Activated naive CD4-positive, alpha-beta T cell treated with Interleukin-2 at 50 U/mL for 16 hours (primary cell): ENCODE results near the gene FABP3.
"Not testable (repeated sequence)": the region's sequence is repeated elsewhere in the genome, so short reads cannot be mapped to it uniquely, and the experiment has no call there.

Experiments used
- DNase-seq: peaks from one replicate; pipeline ENCODE4 v3.0.0-alpha.2; 2020

Gene FABP3

DNA sequence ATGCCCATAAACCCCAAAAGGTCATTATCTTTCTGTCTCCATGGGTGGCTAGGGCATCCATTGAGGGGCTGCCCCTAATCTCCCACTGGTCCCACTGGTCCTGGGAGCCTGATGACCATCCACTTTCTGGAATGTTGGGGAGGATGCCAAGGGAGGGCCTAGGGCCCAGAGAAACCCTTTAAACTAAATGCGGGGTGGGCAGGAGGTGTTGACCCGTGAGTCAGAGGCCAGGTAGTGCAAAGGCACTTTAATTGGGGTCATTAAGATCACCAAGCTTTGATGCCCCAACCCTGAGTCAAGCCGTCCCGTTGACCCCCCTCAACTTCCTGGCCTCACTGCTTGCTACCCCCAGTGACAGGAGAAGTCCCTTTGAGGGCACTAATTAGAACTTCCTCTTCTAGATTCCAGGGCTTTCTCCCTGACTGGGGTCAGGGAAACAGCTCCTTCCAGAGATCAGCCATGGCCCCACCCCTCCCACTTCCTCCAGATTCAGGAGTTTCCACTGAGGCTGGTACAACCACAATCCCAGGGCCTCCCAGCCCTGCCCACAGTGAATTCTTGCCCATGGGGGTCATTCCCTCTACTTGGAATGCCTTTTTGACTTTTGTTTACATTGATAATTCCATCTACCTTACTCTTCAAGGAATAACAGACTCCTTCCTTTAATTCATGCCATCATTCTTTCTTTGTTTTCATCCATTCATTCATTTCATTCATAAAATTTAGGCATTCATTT, 24.7 kb upstream of the FABP3 start:
- no peak for DNase-seq

DNA sequence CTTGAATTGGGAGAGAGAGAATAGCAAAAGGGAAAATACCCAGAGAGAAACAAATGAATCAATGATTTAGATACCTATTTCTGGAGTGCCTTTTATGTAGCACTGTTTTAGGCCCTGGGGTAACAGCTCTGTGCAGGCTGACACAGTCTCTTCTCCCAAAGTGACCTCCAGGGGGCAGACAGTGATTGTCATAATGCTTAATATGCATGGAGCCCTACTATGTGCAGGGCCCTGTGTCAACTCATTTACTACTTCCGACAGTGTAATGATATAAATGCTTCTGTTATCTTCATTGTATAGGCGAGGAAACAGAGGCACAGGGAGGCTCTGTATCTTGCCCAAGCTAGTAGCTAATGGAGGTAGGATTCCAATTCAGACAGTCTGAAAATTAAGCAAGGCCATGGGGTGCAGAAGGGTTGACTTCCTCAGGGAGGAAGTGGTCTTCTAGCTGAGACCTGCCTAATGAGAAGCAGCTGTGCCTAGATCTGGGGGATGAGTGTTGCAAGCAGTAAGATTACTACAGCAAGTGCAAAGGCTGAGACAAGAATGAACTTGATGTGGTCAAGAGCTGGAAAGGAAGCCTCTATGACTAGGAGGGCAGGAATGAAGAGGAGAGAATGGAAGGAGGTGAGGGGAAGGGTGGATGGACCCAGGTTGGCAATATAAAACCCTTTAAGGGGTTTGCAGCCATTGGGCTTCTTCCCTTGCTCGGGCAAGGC, 23.9 kb upstream of the FABP3 start:
- no peak for DNase-seq

DNA sequence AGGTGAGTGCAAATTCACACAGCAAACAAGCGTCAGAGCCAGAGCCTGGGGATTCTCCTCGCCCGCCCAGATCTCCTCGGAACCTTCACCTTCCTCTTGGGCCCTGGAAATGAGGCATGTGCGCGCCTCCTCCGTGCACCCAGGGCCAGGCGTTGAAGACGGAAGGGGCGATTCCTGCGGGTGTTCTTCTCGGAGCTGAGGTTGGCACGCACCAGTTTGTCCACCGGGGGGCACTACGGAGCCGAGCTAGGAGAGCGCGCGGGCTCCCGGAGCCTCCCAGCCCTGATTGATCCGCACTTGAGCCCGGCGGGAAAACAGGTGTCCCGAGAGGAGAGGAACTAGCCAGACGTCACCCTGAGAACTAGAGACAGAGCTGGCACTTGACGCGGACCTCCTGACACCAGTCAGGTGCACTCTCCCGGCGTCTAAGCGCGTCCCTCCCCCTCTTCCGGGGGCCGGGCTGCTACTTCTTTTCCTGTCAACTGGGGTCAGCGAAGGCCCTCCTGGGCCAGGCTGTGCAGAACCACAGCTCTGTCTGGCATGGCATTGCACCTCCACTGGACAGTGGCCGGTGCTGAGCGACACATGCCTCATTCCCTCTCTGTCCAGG, 21.8 kb upstream of the FABP3 start:
- DNase-seq, result peak; percentile 80

DNA sequence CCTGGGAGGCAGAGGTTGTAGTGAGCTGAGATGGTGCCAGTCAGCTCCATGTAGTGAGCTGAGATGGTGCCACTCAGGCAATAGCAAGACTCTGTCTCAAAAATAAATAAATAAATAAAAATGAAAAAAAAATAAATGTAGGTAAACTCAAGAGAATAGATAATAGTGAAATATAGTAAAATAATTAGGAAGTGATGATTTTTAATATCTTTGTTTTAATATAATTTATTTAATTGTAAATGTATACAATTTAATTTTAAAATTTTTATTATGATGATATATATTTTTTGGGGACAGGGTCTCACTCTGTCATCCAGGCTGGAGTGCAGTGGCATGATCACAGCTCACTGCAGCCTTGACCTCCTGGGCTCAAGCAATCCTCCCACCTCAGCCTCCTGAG, 20.6 kb upstream of the FABP3 start:
- no peak for DNase-seq

DNA sequence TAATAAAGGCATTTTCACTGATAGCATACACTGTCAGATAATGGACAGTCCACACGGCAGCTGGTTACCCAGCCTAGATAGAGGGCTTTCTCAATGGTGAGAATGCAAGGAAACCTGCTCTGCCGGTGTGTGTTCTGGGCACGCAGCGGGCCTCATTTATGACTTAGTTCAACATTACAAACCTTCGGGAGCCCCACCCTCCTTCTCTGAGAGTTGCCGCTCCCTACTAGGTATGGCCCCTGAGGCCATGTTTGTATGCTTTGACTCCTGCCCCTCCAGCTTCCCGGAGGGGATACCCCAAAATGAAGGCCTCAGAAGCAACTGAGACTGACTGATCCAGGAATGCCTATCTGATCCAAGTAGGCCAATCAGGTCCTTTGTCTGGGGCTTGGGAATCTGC, 17.2 kb upstream of the FABP3 start:
- no peak for DNase-seq

DNA sequence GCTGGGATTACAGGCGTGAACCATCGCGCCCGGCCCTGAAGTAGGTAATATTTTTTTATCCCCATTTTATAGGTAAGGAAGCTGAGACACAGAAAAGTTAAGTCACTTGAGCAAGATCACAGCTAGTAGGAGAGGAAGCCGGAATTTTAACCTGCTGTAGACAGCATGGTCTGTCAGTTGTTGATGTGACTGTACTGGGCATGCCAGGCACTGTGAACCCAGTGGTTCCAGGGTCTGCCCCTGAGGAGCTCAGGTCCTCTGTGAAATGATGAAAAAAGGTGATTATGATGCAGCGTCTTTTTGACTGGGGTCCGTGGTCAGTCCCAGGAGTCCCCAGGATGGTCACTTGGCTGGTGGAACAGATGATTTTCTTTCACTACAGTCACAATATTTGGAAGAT, 16.7 kb upstream of the FABP3 start:
- DNase-seq, result no peak

DNA sequence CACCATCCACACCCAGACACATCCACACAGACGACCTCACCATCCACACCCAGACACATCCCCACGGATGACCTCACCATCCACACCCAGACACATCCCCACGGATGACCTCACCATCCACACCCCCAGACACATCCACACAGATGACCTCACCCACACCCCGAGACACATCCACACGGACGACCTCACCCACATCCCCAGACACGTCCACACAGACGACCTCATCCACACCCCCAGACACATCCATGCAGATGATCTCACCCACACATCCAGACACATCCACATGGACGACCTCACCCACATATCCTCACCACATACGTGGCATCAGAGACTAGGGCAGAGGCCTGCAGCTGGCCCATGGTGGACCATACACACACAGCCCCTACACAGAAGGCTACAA, 14.7 kb upstream of the FABP3 start:
- no peak for DNase-seq

DNA sequence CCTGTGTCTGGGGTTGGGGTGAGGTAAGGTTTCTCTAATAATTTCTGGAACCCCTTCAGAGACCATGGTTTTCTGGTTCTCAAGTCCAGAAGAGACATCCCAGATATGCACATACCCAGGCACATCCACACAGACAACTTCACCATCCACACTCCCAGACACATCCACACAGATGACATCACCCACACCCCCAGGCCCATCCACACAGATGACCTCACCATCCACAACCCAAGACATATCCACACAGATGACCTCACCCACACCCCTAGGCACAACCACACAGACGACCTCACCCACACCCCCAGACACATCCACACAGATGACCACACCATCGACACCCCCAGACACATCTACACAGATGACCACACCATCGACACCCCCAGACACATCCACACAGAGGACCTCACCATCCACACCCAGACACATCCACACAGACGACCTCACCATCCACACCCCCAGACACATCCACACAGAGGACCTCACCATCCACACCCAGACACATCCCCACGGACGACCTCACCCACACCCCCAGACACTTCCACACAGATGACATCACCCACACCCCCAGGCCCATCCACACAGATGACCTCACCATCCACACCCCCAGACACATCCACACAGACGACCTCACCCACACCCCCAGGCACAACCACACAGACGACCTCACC, 13.8 kb upstream of the FABP3 start:
- not testable (repeated sequence) for DNase-seq

DNA sequence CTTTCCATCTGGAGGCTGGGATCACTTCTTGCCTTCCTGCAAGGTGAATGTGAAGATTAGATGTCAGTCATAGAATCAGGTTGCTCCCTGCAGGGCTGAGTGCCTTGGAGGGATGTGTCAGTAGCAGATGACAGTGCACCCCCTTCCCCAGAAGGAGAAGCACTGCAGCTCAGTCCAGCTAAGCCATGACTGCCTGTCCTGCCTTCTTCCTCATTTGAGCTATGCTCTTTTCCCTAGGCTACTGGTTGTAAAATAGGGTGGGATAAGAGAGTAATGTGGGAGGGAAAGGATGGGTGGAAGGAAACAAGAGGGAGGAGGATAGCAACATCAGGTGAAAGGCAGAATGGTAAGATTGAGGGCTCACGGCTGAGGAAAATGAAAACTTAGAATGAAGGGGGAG, 11.1 kb upstream of the FABP3 start:
- DNase-seq, result no peak

DNA sequence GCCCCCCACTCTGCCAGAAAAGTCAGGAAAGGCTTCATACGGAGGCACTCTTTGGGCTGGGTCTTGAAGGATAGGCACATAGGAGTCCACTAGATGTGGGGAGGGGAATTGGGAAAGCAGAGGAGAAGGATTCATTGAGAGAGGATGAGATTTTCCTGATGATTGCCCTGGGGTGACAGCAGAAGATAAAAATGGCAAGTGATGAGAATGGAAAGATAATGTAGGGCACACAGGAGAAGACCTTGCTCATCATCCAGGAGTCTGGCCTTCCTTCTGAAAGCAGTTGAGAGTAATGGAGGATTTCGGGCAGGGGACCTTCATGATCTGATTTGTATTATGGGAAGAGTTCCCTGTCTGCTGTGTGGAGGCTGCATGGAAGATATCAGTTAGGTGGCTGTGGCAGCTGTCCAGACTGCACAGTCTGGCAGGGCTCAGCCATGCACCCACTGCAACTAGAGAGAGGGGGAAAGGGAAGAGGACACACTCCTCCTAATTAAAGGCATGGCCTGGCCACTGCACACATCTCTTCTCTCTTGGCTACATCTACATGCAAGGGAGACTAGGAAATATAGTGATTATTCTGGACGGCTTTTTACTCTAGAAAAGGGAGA, 9.6 kb upstream of the FABP3 start:
- DNase-seq, result no peak

DNA sequence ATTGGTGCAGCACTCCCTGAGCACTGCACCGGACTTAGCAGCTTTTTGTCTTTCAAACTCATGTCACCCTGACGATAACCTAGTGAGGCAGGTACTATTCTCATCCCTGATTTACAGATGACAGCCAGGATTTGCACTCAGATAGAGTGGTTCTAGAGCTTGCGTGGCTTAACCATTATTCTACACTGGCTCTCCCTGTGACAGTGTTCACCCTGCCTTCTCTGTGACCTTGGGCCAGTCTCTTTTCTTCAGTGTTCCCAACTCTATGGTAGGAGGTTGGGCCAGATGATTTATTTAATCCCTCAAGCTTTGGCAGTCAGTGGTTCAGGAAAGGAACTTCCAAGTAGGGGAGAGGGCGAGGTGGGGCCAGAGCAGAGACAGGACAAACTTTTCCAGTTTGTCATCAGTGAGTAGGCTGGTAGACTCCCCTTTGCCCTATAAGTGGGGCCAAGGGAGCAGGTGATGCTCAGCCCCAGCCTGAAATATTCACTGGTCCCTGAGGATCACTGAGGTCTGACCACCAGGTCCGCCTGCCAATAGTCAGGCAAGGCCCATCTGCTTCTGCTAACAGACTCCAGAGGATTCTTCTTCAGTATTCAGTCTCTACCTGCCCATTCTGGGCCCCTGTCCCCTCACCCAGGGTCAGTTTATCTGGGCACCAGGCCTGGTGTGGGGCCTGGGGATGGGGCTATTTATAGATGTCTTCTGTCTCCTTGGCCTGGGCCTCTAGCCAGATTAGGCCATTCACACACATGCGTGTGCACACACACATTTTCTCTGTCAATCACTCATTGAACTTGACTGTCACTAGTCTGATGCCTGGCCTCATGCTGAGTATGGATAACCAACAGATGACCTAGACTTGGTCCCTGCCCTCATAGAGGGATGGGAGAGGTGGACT, 8.8 kb upstream of the FABP3 start:
- DNase-seq, result no peak

DNA sequence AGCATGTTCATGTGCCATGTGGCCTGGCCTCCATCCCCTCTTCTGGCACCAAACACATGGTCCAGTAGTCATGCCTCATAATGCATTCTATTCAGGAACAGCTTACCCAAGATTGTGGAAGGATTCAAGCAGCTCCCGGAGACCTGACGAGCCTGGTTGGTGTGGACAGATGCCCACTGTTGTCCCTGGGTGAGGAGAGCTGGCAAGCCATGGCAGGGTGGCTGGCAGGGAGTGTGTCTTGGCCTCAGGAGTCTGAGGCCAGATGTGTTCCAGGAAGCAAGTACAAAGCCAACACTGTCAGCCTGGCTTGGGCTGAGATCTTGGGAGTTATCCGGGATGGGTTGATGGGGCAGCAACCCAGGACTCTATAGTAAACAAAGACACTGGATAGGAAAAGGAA, 7.3 kb upstream of the FABP3 start:
- DNase-seq, result no peak

DNA sequence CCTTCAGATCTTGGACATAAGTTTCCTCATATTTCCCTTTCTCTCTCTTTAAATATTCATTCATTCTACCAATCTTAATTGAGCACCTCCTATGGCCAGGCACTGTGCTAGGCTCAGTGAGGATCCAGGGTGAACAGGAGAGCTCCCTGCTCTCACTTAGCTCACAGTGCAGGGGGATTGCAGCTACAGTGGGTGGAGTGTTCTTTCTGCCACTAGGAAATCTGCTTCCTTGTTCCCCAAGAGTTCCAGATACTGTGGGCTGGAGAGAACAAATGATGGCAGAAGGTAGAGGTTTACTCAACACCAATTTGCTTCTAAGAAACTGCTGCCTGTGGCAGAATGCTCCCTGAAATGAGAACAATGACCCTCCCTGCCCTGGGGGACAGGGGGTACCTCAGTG, 5.1 kb upstream of the FABP3 start:
- DNase-seq, result no peak

DNA sequence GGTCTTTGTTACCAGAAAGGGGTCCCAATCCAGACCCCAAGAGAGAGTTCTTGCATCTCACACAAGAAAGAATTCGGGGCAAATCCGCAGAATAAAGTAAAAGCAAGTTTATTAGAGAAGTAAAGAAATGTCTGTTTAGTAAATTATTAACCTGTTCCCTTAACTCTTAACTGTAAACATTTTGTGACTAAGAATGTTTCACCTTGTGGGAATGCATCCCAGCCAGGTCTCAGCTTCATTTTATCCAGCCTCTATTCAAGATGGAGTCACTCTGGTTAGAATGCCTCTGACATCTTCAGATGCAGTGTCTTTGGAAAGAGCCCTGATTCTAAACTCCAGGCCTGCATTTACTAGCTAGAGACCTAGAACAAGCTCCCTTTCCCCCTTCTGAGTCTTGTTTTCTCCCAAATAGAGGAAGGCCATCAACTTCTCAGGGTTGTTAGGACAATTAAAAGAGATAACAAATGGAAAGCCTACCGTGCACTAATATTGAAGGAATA, 4.5 kb upstream of the FABP3 start:
- DNase-seq, result no peak

DNA sequence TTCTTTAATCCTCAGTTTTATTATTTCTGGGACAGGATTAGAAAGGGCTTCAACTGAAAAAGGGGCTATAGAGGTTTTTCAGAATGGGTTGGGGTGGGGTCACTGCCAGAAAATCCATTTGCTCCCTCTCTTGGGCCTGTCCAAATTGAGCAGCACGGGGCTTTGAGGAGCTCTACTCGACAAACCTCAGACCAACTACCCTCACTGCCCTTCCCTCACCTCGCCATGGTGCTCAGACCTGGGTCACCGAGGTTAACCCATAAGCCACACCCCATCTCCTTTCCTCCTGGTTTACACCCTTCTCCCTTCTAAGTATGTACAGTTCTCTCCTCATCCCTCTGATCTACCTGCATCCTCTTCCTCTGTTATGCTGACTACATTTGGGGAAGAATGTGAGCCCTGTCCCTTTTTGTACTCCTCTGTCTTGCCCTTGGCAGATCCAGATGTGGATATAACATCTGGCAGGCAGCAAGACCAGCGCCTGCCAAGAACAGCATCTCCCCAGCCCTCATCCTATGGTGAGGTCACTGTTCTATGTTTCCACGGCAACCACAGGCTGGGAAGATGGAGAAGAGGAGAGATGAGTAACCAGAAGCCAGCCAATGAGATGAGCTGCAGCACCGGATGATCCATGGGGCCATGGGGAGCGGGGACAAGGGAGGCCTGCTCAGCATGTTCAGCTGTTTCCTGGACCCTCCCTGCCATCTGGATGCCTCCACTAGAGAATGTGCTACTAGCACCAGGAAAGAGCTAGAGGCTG, 3.7 kb upstream of the FABP3 start:
- no peak for DNase-seq

DNA sequence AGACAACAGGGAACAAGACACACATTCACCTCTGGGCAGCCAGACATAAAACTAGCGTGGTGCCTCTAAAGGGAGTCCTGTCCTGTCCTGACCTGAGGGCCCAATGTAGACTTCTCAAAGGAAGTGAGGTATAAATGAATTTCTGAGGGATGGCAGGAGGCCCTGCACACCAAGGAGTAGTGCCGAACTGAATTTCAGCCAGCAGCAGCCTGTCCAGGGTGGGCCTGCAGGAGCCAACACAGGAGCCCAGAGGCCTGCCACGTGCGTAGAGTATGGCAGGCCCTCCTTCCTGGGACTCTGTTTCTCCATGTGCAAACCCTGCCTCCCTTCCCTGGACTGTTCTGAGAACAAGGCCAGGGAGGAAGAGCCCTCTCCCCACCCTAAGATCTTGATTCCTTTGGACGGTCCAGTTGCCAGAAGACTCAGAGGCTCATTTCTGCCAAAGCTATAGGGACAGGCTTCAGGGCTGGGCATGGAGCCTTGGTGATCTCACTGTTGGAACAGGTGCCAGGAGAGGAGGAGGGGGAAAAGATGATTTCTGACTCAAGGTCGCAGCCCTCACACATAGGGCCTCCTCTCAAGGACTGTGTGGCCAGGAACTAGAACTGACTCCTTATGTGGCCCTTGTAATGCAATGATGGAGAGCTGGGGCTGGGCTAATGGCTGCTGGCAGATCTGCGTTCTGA, 1.8 kb upstream of the FABP3 start:
- no peak for DNase-seq

DNA sequence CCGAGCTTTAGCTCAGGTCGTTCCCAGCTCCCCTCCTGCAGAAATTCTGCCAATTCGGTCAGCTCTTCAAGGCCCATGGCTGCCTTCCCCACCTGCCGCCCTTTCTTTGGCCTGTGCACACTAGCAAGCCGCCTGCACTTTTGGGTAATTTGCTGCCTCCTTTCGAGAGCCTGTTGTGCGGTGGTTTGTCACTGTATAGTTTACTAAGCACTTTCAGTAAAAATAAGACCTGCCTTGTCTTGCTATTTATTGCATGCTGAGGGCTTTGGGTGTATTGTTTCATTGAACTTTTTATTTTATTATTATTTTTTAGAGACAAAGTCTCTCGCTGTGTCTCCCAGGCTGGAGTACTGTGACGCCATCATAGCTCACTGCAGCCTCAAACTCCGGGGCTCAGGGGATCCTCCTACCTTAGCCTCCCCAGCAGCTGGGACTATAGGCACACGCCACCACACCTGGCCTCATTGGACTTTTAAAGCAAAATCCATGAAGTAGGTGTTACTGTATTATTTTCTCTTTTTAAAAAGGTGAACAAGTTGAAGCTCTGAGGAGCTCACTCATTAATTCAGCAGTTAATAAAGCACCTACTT, 1.1 kb upstream of the FABP3 start:
- no peak for DNase-seq

DNA sequence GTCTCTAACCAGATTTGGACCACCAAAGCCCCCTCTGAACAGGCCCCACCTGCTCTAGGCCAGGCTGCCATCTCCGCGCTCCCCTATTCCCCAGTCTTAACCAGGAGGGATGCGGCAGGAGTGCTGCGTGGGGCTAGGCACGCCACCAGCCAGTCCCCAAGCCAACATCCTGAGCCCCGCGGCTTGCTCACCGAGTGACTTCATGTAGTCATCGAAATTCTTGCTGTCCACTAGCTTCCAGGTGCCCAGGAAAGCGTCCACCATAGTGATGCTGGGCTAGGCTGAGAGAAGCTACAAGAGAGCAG, 173 bp downstream of the FABP3 start:
- no peak for DNase-seq

DNA sequence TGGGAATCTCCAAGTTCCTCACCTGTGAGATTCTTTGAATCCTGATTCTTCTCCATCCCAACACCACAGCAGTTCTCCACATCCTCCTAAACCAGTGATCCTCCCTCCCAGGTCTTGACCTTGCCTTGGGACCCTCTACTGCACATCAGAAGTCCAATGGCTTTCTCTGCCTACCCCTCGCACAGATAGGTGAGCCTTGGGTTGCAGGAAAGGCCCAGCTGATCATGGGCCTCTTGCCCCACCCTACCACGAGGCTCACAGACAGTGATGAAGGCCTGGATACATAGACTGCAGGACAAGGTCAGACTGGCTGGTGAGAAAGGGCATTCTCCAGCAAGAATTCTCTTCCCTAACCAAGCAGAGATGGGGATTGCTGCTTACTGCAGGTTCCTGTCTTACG, 825 bp downstream of the FABP3 start:
- no peak for DNase-seq
